Transverse colon (tissue), 4 donors: ENCODE measurements around the gene DDX42.

ENCODE experiments used
- POLR2A ChIP-seq: fragments of 450-650 bp; IDR thresholded peaks from one replicate; pipeline ENCODE4 v1.6.1; 2016; ENCODE audit warnings: antibody characterized with exemption, mild to moderate bottlenecking, moderate library complexity
- POLR2AphosphoS5 ChIP-seq, 3 donors: sonication (generic); formaldehyde crosslinking; IDR thresholded peaks; one replicate each; pipeline ENCODE4 v1.6.1; 2016; ENCODE audit warnings: antibody characterized with exemption in 3 of 3
- TF ChIP-seq, protein P1 (sequence below), 5 experiments: fragments of 200-600 bp in 3 of 5; fragments of 450-650 bp in 2 of 5; sonication (generic) in 3 of 5; IDR thresholded peaks; 1 replicate in 2 of 5; 2 replicates in 3 of 5; pipeline ENCODE4 v1.5.1; 2016 to 2017; ENCODE audit warnings: antibody characterized with exemption in 5 of 5, inconsistent platforms in 3 of 5, mild to moderate bottlenecking in 2 of 5, moderate library complexity in 1 of 5

DNA sequence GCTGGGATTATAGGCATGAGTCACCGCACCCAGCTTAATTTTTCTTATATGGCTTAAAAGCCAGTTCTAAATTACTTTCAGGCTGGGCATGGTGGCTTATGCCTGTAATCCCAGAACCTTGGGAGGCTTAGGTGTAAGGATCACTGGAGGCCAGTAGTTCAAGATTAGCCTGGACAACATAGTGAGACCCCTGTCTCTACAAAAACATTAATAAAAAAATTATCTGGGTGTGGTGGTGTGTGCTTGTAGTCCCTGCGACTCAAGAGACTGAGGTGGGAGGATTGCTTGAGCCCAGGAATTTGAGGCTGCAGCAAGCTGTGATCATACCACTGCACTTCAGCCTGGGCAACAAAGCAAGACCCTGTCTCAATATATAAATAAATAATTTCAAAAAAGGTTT lies 79.3 kb downstream of the DDX42 start:
- TF ChIP-seq, protein P1, sequence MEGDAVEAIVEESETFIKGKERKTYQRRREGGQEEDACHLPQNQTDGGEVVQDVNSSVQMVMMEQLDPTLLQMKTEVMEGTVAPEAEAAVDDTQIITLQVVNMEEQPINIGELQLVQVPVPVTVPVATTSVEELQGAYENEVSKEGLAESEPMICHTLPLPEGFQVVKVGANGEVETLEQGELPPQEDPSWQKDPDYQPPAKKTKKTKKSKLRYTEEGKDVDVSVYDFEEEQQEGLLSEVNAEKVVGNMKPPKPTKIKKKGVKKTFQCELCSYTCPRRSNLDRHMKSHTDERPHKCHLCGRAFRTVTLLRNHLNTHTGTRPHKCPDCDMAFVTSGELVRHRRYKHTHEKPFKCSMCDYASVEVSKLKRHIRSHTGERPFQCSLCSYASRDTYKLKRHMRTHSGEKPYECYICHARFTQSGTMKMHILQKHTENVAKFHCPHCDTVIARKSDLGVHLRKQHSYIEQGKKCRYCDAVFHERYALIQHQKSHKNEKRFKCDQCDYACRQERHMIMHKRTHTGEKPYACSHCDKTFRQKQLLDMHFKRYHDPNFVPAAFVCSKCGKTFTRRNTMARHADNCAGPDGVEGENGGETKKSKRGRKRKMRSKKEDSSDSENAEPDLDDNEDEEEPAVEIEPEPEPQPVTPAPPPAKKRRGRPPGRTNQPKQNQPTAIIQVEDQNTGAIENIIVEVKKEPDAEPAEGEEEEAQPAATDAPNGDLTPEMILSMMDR (IDR thresholded peaks at IDR 0.05): no peak
- TF ChIP-seq POLR2A (no peak), POLR2AphosphoS5 (IDR thresholded peaks at IDR 0.05) (no peak)
